Measurements from ENCODE around the gene GET4. TPM values are rescaled to one million over a fixed set of nuclear protein-coding genes. Genes with fewer than 3 reads are reported as not detected.

The GET4 gene
- total RNA-seq, 2 donors from 2014 or later = 42.8 to 44.5 TPM

DNA sequence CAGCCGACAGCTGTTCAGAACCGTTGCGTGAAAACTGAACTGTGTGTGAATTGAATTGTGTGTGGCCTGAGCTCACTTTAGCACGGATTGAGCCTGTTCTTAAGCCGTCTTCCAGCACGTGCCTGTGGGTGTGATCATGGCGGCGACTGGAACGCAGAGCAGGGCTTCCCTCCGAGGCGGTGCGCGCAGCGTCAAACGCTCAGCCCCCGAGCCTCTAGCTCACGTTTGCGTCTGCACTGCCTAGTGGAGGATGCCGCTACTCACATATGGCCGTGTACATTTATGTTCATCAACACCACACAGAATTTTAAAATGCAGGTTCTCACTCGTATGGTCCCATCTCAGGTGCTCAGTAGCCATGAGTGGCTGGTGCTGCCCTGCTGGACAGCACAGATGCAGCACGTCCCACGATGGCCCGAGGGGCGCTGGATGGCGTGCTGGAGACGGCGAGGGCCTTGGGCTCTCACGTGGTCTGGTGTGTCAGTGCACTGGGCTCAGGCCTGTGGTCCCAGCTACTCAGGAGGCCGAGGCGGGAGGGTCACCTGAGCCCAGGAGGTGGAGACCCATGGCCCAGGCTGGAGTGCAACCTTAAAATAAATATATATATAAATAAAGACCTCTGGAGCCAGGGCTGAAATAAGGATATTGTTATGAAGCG, 22.1 kb upstream of the GET4 start:
- Mint-ChIP-seq H3K4me3 (no peak overlapping the region), H3K27me3 (no peaks in the 10 kb centered on the region), H3K36me3 (no peaks in the 10 kb centered on the region), H3K27ac (no peak overlapping the region), H3K9me3 (no peaks in the 10 kb centered on the region), H3K4me1 (ENCODE audit: low read depth in 2 of 2) (no peaks in the 10 kb centered on the region)
- no peak for DNase-seq (ENCODE audit: low spot score)
- ATAC-seq = no peak

DNA sequence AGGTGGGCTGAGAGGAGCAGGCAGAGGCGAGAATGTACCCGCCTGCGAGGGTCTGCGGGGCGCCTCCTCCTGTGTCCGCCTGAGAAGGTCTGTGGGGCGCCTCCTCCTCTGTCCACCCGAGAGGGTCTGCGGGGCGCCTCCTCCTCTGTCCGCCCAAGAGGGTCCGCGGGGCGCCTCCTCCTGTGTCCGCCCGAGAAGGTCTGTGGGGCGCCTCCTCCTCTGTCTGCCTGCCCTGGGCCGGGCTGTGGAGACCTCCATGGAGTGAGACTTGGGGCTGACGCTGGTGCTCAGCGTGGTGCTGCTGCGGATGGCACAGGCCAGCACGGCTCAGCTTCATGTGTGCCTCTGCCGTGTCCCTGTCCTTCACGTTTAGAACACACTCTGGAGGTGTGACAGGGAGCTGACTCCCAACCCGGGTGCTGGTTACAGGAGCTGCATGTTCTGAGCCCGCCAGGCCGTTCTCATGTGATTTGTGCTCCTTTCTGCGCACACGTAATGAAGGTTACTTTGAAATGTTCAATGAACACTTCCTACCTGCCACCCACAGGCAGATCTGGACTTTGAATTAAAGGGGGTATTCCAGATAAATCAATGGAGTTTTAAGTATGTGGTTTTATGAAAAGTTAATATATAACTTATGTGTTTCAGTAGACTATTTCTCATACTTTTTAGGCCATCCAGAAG, 20.5 kb upstream of the GET4 start:
- no peaks in the 10 kb centered on the region for H3K4me1 Mint-ChIP-seq (ENCODE audit: low read depth in 2 of 2)
- ATAC-seq (no peak), DNase-seq (ENCODE audit: low spot score) (no peak)
- no peak overlapping the region for H3K27ac Mint-ChIP-seq
- no peak overlapping the region for H3K4me3 Mint-ChIP-seq
- no peaks in the 10 kb centered on the region for H3K9me3 Mint-ChIP-seq
- no peaks in the 10 kb centered on the region for H3K27me3 Mint-ChIP-seq
- H3K36me3 Mint-ChIP-seq = peaks cover 4% of the 10 kb centered on the region

DNA sequence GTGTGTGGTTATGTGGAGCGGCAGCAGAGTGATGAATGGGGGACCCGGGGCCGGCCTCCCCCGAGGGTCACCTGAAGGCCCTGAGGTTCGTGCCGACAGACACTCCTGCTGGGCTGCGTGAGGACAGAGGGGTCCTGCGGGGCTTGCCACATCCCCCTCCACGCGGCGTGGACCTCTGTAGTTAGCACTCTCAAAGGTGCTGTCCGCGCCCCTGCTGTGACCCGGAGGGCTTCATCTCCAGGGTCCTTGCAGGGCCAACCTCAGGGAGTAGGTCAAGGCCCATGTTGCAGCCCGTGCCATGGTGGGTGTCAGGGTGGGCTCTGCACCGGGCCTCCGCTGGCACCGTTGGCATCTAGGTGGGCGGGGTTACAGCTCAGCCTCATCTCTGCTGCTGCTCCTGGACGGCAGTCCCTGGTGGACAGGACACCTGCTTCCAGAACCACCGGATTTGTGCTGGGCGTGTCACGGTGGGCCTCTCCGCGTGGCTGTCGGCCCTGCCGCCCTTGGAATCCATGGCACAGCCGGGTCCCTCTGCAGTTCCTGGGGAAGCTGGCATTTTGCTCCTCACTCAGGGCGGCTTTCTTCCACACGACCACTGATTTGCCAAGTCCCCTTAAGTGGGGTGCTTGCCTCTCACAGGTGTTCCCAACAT, 19.8 kb upstream of the GET4 start:
- Mint-ChIP-seq H3K36me3 (peaks cover 10% of the 10 kb centered on the region), H3K4me1 (ENCODE audit: low read depth in 2 of 2) (no peaks in the 10 kb centered on the region), H3K27ac (no peak overlapping the region), H3K27me3 (no peaks in the 10 kb centered on the region), H3K4me3 (no peak overlapping the region), H3K9me3 (no peaks in the 10 kb centered on the region)
- no peak for ATAC-seq
- DNase-seq (ENCODE audit: low spot score) = no peak

DNA sequence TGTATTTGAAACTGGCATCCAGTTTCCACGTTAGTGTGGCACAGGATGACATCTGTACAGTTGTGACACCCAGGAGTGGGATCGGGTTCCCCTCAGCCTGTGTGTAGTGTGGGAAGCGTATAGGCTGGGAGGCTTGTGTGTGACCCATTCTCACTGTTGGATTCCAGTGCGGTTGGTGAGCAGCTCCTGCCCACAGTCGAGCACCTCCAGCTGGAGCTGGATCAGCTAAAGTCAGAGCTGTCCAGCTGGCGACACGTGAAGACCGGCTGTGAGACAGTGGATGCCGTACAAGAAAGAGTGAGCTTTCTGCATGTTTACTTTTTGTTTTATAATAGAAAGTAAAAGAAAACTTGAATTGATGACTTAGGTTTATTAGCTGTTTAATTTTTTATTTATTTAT, 18.7 kb upstream of the GET4 start:
- DNase-seq (ENCODE audit: low spot score) (no peak), ATAC-seq (no peak)
- Mint-ChIP-seq H3K4me3 (no peak overlapping the region), H3K27ac (no peak overlapping the region), H3K36me3 (peaks cover 15% of the 10 kb centered on the region), H3K27me3 (no peaks in the 10 kb centered on the region), H3K9me3 (no peaks in the 10 kb centered on the region), H3K4me1 (ENCODE audit: low read depth in 2 of 2) (no peaks in the 10 kb centered on the region)

DNA sequence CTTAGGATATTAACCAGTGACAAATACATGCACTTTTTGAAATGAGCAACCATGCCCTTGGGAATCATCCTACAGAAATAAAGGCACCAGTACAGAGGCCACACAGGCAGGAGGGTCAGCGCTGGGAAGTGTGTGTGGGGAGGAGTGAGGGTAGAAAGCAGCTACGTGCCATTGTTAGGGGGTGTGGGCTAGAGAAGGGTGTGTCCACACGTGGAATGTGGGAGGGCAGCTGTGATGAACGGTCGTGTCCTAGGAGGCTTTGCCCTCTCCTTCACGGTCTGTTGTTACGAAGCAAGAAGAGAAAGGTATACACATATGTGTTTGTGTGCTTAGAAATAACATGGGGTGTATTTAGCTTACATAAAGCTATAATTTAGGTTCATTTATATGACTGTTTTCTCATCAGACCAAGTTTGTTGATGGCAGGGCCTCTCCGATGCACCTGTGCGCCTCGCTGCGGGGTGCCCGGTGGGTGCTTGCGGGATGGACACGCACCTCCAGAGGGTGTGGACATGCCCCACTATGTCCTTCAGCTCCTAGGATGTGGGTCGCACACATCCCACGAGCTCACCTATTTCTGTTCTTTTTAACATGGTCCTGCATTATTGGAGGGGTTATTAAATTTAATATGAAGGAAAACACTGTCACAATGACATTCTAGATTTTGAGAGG, 16.9 kb upstream of the GET4 start:
- no peaks in the 10 kb centered on the region for H3K9me3 Mint-ChIP-seq
- peaks cover 15% of the 10 kb centered on the region for H3K36me3 Mint-ChIP-seq
- H3K27ac Mint-ChIP-seq = no peak overlapping the region
- no peak overlapping the region for H3K4me3 Mint-ChIP-seq
- ATAC-seq = no peak
- no peaks in the 10 kb centered on the region for H3K27me3 Mint-ChIP-seq
- peak; percentile 32 for DNase-seq (ENCODE audit: low spot score)
- H3K4me1 Mint-ChIP-seq (ENCODE audit: low read depth in 2 of 2) = no peaks in the 10 kb centered on the region

DNA sequence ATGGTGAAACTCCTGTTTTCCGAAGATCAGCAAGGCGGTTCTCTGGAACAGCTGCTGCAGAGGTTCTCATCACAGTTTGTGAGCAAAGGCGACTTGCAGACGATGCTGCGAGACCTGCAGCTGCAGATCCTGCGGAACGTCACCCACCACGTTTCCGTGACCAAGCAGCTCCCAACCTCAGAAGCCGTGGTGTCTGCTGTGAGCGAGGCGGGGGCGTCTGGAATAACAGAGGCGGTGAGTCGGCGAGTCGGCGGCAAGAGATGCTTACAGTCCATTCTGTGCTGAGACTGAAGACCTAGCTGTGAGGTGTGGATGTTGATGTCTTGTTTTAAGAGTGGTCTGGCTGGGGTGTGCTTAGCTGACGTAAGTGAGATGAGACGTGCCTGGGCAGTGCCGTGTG, 16.2 kb upstream of the GET4 start:
- Mint-ChIP-seq H3K9me3 (no peaks in the 10 kb centered on the region), H3K4me1 (ENCODE audit: low read depth in 2 of 2) (no peaks in the 10 kb centered on the region), H3K27ac (no peak overlapping the region), H3K4me3 (no peak overlapping the region), H3K27me3 (no peaks in the 10 kb centered on the region), H3K36me3 (peaks cover 15% of the 10 kb centered on the region)
- DNase-seq (ENCODE audit: low spot score) (peak; percentile 32), ATAC-seq (no peak)

DNA sequence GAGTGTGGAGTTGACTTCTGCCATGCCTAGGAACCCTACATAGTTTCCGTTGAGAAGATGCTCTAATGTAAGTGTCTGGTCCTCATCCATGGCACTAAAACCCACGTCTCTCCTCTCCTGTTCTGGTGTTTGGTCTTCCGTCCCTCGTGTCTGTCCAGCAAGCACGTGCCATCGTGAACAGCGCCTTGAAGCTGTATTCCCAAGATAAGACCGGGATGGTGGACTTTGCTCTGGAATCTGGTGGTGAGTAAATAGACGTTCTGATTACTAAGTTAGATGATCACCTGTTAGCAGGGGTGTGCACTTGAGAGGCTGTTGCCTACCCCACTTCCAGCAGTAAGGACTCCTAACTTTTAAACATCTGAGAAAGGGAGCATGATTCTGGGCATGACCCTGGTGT, 15.1 kb upstream of the GET4 start:
- ATAC-seq = no peak
- H3K4me1 Mint-ChIP-seq (ENCODE audit: low read depth in 2 of 2) = no peaks in the 10 kb centered on the region
- H3K27me3 Mint-ChIP-seq = no peaks in the 10 kb centered on the region
- H3K4me3 Mint-ChIP-seq = no peak overlapping the region
- H3K36me3 Mint-ChIP-seq = peaks cover 15% of the 10 kb centered on the region
- H3K27ac Mint-ChIP-seq = no peak overlapping the region
- DNase-seq (ENCODE audit: low spot score) = no peak
- no peaks in the 10 kb centered on the region for H3K9me3 Mint-ChIP-seq

DNA sequence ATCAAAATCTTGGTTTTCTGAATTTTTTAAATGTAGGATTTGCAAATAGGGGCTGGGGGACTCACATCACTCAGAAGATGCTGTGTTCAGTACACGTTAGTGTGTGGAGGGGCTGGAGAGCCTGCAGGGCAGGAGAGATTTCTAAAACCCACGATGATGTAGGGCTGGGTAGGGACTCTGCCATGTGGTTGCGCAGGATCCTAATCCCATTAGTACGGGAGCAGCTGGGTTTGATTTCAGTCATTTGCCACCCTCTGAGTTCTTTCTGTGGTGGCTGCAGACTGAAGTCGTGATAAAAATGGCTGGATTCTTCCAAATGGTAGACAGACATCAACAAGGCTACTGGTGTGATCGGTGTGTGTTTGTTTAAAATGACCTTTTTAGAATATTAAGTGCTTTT, 14.2 kb upstream of the GET4 start:
- peaks cover 15% of the 10 kb centered on the region for H3K36me3 Mint-ChIP-seq
- no peak overlapping the region for H3K27ac Mint-ChIP-seq
- no peak for ATAC-seq
- H3K4me1 Mint-ChIP-seq (ENCODE audit: low read depth in 2 of 2) = no peaks in the 10 kb centered on the region
- H3K9me3 Mint-ChIP-seq = no peaks in the 10 kb centered on the region
- no peaks in the 10 kb centered on the region for H3K27me3 Mint-ChIP-seq
- no peak overlapping the region for H3K4me3 Mint-ChIP-seq
- DNase-seq (ENCODE audit: low spot score) = peak; percentile 26

DNA sequence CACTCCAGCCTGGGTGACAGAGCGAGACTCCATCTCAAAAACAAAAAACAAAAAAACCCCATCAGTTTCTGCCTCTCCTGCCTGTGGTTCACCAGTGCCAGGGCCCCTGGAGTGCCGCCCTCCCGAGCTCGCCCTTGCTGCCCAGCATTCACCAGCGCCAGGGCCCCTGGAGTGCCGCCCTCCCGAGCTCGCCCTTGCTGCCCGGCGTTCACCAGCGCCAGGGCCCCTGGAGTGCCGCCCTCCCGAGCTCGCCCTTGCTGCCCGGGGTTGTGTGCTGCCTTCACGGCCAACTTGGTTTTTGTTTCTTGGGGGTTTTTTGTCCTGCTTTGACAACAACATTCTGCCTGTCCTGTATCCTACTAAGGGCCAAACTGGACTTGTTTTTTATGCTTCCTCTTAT, 13.2 kb upstream of the GET4 start:
- no peak for ATAC-seq
- H3K27ac Mint-ChIP-seq = no peak overlapping the region
- DNase-seq (ENCODE audit: low spot score) = peak; percentile 29
- H3K36me3 Mint-ChIP-seq = peaks cover 15% of the 10 kb centered on the region
- H3K4me1 Mint-ChIP-seq (ENCODE audit: low read depth in 2 of 2) = no peaks in the 10 kb centered on the region
- no peak overlapping the region for H3K4me3 Mint-ChIP-seq
- no peaks in the 10 kb centered on the region for H3K9me3 Mint-ChIP-seq
- no peaks in the 10 kb centered on the region for H3K27me3 Mint-ChIP-seq

DNA sequence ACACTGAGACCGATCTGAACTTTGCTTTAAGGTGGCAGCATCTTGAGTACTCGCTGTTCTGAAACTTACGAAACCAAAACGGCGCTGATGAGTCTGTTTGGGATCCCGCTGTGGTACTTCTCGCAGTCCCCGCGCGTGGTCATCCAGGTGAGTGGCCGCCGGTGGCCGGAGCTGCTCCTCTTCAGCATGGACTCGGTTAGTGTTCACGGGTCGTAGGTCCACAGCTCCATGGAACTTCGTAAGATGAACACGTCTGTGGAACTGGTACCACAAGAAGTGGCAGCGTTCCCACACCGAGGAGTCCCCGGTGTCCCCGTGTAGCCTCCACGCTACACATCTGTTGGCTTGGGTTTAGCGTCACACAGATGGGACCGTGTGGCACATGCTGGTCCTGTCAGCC, 10.4 kb upstream of the GET4 start:
- ATAC-seq (no peak), DNase-seq (ENCODE audit: low spot score) (peak; percentile 25)
- Mint-ChIP-seq H3K9me3 (no peaks in the 10 kb centered on the region), H3K4me3 (no peak overlapping the region), H3K36me3 (peaks cover 11% of the 10 kb centered on the region), H3K27ac (no peak overlapping the region), H3K4me1 (ENCODE audit: low read depth in 2 of 2) (peaks cover 0 to 3% of the 10 kb centered on the region in 2 donors), H3K27me3 (no peaks in the 10 kb centered on the region)

DNA sequence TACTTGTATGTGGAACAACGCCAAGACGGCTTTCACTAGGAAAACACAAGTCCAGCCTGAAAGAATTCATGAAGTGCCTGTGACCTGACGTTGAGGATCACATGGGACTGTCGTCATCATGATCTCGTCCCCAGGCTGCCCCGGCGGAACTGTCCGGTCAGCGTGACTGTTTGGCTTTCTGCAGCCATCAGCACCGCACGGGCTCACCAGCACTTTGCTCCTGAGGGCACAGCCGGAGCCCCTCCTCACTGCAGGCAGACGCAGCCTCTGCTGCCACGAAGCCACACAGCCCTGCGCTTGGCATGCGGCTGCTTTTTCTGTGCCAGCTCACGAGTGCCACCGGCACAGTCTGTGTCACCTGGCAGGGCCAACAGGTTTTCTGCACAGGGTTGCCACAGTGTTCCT, 9.4 kb upstream of the GET4 start:
- Mint-ChIP-seq H3K36me3 (peaks cover under 1% of the 10 kb centered on the region), H3K9me3 (no peaks in the 10 kb centered on the region), H3K27ac (no peak overlapping the region), H3K4me1 (ENCODE audit: low read depth in 2 of 2) (peaks cover 0 to 3% of the 10 kb centered on the region in 2 donors), H3K4me3 (no peak overlapping the region), H3K27me3 (no peaks in the 10 kb centered on the region)
- DNase-seq (ENCODE audit: low spot score) (peak; percentile 48), ATAC-seq (peak in 1 of 2 donors; percentile 25)

DNA sequence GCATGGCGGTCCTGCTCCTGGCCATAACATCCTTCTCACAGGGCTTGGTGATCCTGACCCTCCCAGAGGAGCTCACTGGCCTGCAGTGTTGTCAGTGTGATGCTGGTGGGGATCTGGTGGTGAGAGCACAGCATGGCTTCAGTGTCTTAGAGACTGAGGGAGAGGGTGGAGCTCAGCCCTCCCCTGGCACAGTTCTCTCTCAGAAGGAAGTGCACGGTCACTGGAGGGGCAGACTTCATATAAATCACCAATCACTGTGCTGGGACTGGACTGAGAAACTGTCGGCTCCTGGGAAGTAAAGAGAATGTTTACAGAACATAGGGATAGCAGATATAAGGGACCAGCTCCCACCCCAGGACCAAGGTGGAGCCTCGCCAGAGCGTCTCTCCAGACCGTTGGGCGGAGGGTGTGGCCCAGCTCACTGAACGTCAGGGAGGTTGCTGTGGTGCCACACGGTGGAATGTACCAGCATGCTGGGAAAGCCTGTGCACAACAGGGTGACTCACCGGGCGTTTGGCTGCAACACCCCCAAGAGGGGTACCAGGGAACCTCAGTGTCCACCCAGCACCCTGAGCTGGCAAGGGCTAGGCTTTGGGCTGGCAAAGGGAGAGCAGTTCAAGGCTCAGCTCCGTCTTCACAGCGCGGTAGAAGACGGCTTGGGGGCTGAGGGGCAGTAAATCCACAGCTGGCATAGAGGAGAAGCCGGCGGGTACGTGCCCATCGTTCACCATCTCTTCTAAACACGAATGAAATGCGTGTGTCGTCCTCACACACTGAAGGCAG, 8.8 kb upstream of the GET4 start:
- Mint-ChIP-seq H3K4me3 (no peak overlapping the region), H3K27ac (no peak overlapping the region), H3K4me1 (ENCODE audit: low read depth in 2 of 2) (peaks cover 0 to 3% of the 10 kb centered on the region in 2 donors), H3K9me3 (no peaks in the 10 kb centered on the region), H3K36me3 (no peaks in the 10 kb centered on the region), H3K27me3 (no peaks in the 10 kb centered on the region)
- ATAC-seq (peak; percentile 27 to 45), DNase-seq (ENCODE audit: low spot score) (peak; percentile 54)

DNA sequence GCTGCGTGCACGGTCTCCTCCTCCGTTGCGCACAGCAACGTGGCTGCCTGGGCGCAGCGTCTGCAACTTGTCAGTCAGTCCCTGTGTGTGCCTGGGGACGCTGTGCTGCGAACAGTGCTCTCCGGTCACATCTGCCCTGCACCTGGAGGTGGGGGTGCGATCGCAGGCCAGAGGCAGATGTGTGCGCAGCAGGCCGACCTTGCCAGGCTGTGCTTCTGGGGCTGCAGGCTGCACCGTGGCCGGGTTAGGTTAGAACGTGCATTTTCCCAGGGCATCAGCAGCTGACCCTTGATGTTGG, 8.2 kb upstream of the GET4 start:
- peaks cover 2 to 4% of the 10 kb centered on the region in 2 donors for H3K4me1 Mint-ChIP-seq (ENCODE audit: low read depth in 2 of 2)

More for the DNA sequence above, 8.2 kb upstream of the GET4 start:
- ATAC-seq = no peak
- Mint-ChIP-seq H3K27ac (no peak overlapping the region), H3K4me3 (no peak overlapping the region), H3K27me3 (no peaks in the 10 kb centered on the region), H3K9me3 (no peaks in the 10 kb centered on the region), H3K36me3 (no peaks in the 10 kb centered on the region)
- no peak for DNase-seq (ENCODE audit: low spot score)
